ENCODE data around the gene GRIK5.

- TF ChIP-seq HDGF (IDR thresholded peaks at IDR 0.05; ENCODE audit: borderline replicate concordance) = no peak
- TF ChIP-seq BHLHE40 (IDR thresholded peaks at IDR 0.05; ENCODE audit: borderline replicate concordance) = no peak
- TF ChIP-seq SP1 (IDR thresholded peaks at IDR 0.05) = no peak
- no peak for TF ChIP-seq FOXA1 (IDR thresholded peaks at IDR 0.05)
- TF ChIP-seq TARDBP (IDR thresholded peaks at IDR 0.05) = no peak
- TF ChIP-seq FOXK2 (IDR thresholded peaks at IDR 0.05) = no peak
- no peak for TF ChIP-seq ARNT (IDR thresholded peaks at IDR 0.05)
- TF ChIP-seq FOXM1 (IDR thresholded peaks at IDR 0.05; ENCODE audit: borderline replicate concordance) = no peak
Measured at GRCh38 chr19:42108527-42109389, 38.8 kb upstream of the GRIK5 start.
